WERI-Rb-1 (cell line): ENCODE data around the gene SORCS2.

Experiments
- DNase-seq: peaks from one replicate; pipeline ENCODE4 v3.0.0-alpha.2; 2020
- H3K27ac ChIP-seq: fragments of 250-450 bp; sonication (Bioruptor Pico); 2 replicates; pipeline ENCODE4 v1.5.1; 2020; ENCODE audit warnings: mild to moderate bottlenecking, moderate library complexity
- H3K27me3 ChIP-seq: fragments of 250-450 bp; sonication (Bioruptor Pico); 2 replicates; pipeline ENCODE4 v1.5.1; 2021; ENCODE audit warnings: mild to moderate bottlenecking, low read depth, moderate library complexity; ENCODE audit not compliant: insufficient read depth, severe bottlenecking
- H3K36me3 ChIP-seq: fragments of 250-450 bp; sonication (Bioruptor Pico); 2 replicates; pipeline ENCODE4 v1.5.1; 2020; ENCODE audit warnings: mild to moderate bottlenecking, moderate library complexity
- H3K4me3 ChIP-seq: 2 replicates; pipeline ENCODE4 v1.5.1; 2011; ENCODE audit warnings: low read depth, mild to moderate bottlenecking, control low read depth, low read length
- H3K9me3 ChIP-seq: fragments of 250-450 bp; sonication (Bioruptor Pico); 2 replicates; pipeline ENCODE4 v1.5.1; 2021; ENCODE audit warnings: mild to moderate bottlenecking, moderate library complexity; ENCODE audit not compliant: severe bottlenecking
- CTCF ChIP-seq: IDR thresholded peaks from 2 replicates; pipeline ENCODE4 v1.5.1; 2011; ENCODE audit warnings: low read depth, mild to moderate bottlenecking, control low read depth, inconsistent platforms, low read length

The SORCS2 gene

GRCh38 chr4:7463566-7464258 is 271.4 kb downstream of the SORCS2 start:
- no peak for DNase-seq
- Histone ChIP-seq H3K27ac (no peak overlapping the region), H3K36me3 (no peaks in the 10 kb centered on the region), H3K9me3 (no peaks in the 10 kb centered on the region), H3K27me3 (no peaks in the 10 kb centered on the region), H3K4me3 (no peak overlapping the region)
- no peak for TF ChIP-seq CTCF

- Histone ChIP-seq H3K27me3 (no peaks in the 10 kb centered on the region), H3K27ac (no peak overlapping the region), H3K4me3 (no peak overlapping the region), H3K36me3 (no peaks in the 10 kb centered on the region), H3K9me3 (no peaks in the 10 kb centered on the region)
- TF ChIP-seq CTCF = no peak
- no peak for DNase-seq
These were observed 271.9 kb downstream of the SORCS2 start for GRCh38 chr4:7464259-7464655.

- no peak overlapping the region for H3K4me3 ChIP-seq
- DNase-seq = no peak
- H3K9me3 ChIP-seq = no peaks in the 10 kb centered on the region
- H3K27me3 ChIP-seq = no peaks in the 10 kb centered on the region
- H3K36me3 ChIP-seq = no peaks in the 10 kb centered on the region
- TF ChIP-seq CTCF = no peak
- no peak overlapping the region for H3K27ac ChIP-seq
These were observed 272.7 kb downstream of the SORCS2 start for GRCh38 chr4:7465017-7465416.

- no peak overlapping the region for H3K4me3 ChIP-seq
- no peak overlapping the region for H3K27ac ChIP-seq
- H3K9me3 ChIP-seq = no peaks in the 10 kb centered on the region
- no peaks in the 10 kb centered on the region for H3K36me3 ChIP-seq
- H3K27me3 ChIP-seq = no peaks in the 10 kb centered on the region
- no peak for TF ChIP-seq CTCF
- DNase-seq = no peak
These were observed 273.9 kb downstream of the SORCS2 start for GRCh38 chr4:7466215-7466614.

- no peak for TF ChIP-seq CTCF
- Histone ChIP-seq H3K27ac (no peak overlapping the region), H3K4me3 (no peak overlapping the region), H3K36me3 (no peaks in the 10 kb centered on the region), H3K27me3 (no peaks in the 10 kb centered on the region), H3K9me3 (no peaks in the 10 kb centered on the region)
- no peak for DNase-seq
These were observed 274.6 kb downstream of the SORCS2 start for GRCh38 chr4:7466904-7467303.

- H3K27ac ChIP-seq = no peak overlapping the region
- TF ChIP-seq CTCF = no peak
- no peaks in the 10 kb centered on the region for H3K36me3 ChIP-seq
- no peak overlapping the region for H3K4me3 ChIP-seq
- H3K9me3 ChIP-seq = no peaks in the 10 kb centered on the region
- no peak for DNase-seq
- no peaks in the 10 kb centered on the region for H3K27me3 ChIP-seq
These were observed 275.1 kb downstream of the SORCS2 start for GRCh38 chr4:7467471-7467870.
